H1 (cell line): ENCODE data around the gene MYDGF. TPM values are rescaled to one million over a fixed set of nuclear protein-coding genes. Genes with fewer than 3 reads are reported as not detected.

Experiments
- ATF2 ChIP-seq: IDR thresholded peaks from 2 replicates; pipeline ENCODE4 v1.6.1; 2012; ENCODE audit warnings: low read length, inconsistent platforms
- CHD7 ChIP-seq: fragments of 300-600 bp; sonication (generic); IDR thresholded peaks from 2 replicates; pipeline ENCODE4 v1.7.1; 2012; ENCODE audit warnings: low read length, moderate library complexity, mild to moderate bottlenecking, inconsistent platforms; ENCODE audit not compliant: insufficient replicate concordance
- GABPA ChIP-seq: IDR thresholded peaks from 2 replicates; pipeline ENCODE4 v1.6.1; 2011; ENCODE audit warnings: mild to moderate bottlenecking, low read length, moderate library complexity, borderline replicate concordance; ENCODE audit not compliant: insufficient read depth
- SIN3A ChIP-seq, 2 experiments: IDR thresholded peaks in 1 of 2; conservative IDR thresholded peaks in 1 of 2; 2 replicates each; pipeline ENCODE4 v1.6.1; 2011 to 2012; ENCODE audit warnings: low read length in 2 of 2, improper control_type of control experiment in 1 of 2, low read depth in 1 of 2, mild to moderate bottlenecking in 1 of 2
- TEAD4 ChIP-seq: IDR thresholded peaks from 2 replicates; pipeline ENCODE4 v1.6.1; 2012; ENCODE audit warnings: low read depth, low read length, inconsistent platforms, mixed read lengths
- polyA plus RNA-seq, 7 experiments: library from polyadenylated mRNA; depleted of rRNA in 3 of 7; stranded (reverse) in 5 of 7; unstranded in 2 of 7; fragments of >200 nt in 5 of 7; fragments of 200-250 nt in 2 of 7; gene quantifications; 1 replicate in 5 of 7; 2 replicates in 1 of 7; 4 replicates in 1 of 7; pipeline versions ENCODE4 v1.2.1 to v1.2.3, GENCODE V29; 2011 to 2013; ENCODE audit warnings: missing spikeins in 2 of 7, mixed read lengths in 2 of 7
- total RNA-seq: library from RNA; stranded (reverse); fragmentation: NEBNext Ultra II Directional; extraction: Animal tissue kit (Norgen Biotek cat#: 25700); gene quantifications from 2 replicates; pipeline ENCODE4 v1.2.1, GENCODE V29; 2021

The MYDGF gene
- total and polyA plus RNA-seq, 2 of the 8 experiments (the other 6 are each of a cell fraction or from before 2014, with no cell fraction given), result 40.6 to 51.1 TPM

GRCh38 chr19:4624733-4625362 is 45.3 kb downstream of the MYDGF start (continued):
- TF ChIP-seq CHD7, result no peak
- TF ChIP-seq ATF2, result no peak
- TF ChIP-seq TEAD4, result no peak
- TF ChIP-seq GABPA, result no peak
- TF ChIP-seq SIN3A (conservative IDR thresholded peaks at IDR 0.05 in 1 of 2, IDR thresholded peaks at IDR 0.05 in 1 of 2; ENCODE audit: low read depth in 1 of 2, low read length in 2 of 2), result no peak
